ENCODE results near the gene UBQLN3. TPM values are rescaled to one million over a fixed set of nuclear protein-coding genes. Genes with fewer than 3 reads are reported as not detected.

The UBQLN3 gene
- polyA plus RNA-seq, 4 donors, result not detected

DNA sequence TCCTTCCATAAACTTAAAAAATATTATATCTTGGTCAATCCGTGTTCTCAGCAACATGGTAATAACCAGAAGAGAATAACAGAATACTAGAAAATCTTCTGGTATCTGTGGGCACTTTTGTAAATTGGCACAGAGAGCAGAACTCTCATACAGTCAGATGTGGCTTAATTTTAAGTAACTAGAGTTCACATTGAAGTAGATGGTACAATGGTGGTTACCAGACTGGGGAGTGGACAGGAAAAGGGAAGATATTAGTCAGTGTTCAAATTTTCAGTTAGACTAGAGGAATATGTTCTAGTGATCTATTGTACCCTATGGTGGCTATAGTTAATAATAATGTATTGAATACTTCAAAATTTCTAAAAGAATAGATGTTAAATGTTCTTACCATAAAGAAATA, 31.7 kb upstream of the UBQLN3 start:
- H3K27ac ChIP-seq (ENCODE audit: low read depth in 1 of 3, low read length in 2 of 3), result no peak overlapping the region
- 13 to 26% (median 18%) methylated on average over 1 of the region's 1 CpG for WGBS, 3 donors
- H3K27me3 ChIP-seq (ENCODE audit: control insufficient read depth in 3 of 3, insufficient read depth in 3 of 3, low read length in 3 of 3), result no peaks in the 10 kb centered on the region
- no peaks in the 10 kb centered on the region for H3K4me1 ChIP-seq (ENCODE audit: control insufficient read depth in 3 of 3, insufficient read depth in 2 of 3, low read depth in 1 of 3, low read length in 2 of 3)
- H3K4me3 ChIP-seq (ENCODE audit: low read depth in 1 of 3, low read length in 3 of 3), result no peak overlapping the region
- H3K9me3 ChIP-seq (ENCODE audit: control insufficient read depth in 2 of 2, insufficient read depth in 1 of 2, low read depth in 1 of 2, low read length in 1 of 2), result no peaks in the 10 kb centered on the region
- DNase-seq, result no peak
- H3K36me3 ChIP-seq (ENCODE audit: control insufficient read depth in 3 of 3, insufficient read depth in 2 of 3, low read depth in 1 of 3, low read length in 3 of 3), result no peaks in the 10 kb centered on the region
- FAIRE-seq, result no peak

DNA sequence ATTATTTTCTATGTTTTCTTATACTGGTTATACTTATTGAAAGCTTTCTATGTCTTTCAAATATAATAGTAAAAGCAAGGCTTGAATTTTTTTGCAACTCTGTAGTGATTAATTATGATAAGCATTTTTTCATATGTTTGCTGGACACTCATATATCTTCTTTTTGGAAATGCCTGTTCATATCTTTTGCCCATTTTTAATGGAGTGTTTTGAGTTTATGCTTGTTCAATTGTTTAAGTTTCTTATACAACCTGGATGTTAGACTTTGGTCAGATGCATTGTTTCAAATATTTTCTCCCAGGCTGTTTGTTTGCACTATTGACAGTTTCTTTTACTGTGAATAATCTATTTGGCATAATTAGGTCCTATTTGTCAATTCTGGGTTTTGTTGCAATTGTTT, 26.7 kb upstream of the UBQLN3 start:
- no peaks in the 10 kb centered on the region for H3K9me3 ChIP-seq (ENCODE audit: control insufficient read depth in 2 of 2, insufficient read depth in 1 of 2, low read depth in 1 of 2, low read length in 1 of 2)
- H3K27me3 ChIP-seq (ENCODE audit: control insufficient read depth in 3 of 3, insufficient read depth in 3 of 3, low read length in 3 of 3), result no peaks in the 10 kb centered on the region
- no peak overlapping the region for H3K27ac ChIP-seq (ENCODE audit: low read depth in 1 of 3, low read length in 2 of 3)
- no peaks in the 10 kb centered on the region for H3K36me3 ChIP-seq (ENCODE audit: control insufficient read depth in 3 of 3, insufficient read depth in 2 of 3, low read depth in 1 of 3, low read length in 3 of 3)
- DNase-seq, result no peak
- H3K4me1 ChIP-seq (ENCODE audit: control insufficient read depth in 3 of 3, insufficient read depth in 2 of 3, low read depth in 1 of 3, low read length in 2 of 3), result no peaks in the 10 kb centered on the region
- no peak overlapping the region for H3K4me3 ChIP-seq (ENCODE audit: low read depth in 1 of 3, low read length in 3 of 3)
- no peak for FAIRE-seq

DNA sequence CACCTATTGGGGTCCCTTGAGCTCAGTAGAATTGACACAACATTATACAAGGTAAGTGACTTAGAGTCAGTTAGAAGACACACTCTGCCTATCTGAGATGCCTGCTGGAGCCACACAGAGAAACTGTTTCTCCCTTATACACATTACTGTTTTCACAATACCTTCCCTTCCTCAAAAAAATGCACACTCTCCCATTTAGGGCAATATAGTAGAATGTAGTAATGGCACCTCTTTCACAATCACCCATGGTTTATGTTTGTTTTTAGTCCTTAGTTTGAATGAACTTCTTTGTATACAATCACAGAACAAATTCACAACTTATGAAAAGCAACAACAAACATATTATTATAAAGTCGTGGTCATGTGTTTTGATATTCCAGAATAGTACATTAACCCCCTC, 24.3 kb upstream of the UBQLN3 start:
- FAIRE-seq (no peak), DNase-seq (no peak)
- no peaks in the 10 kb centered on the region for H3K36me3 ChIP-seq (ENCODE audit: control insufficient read depth in 3 of 3, insufficient read depth in 2 of 3, low read depth in 1 of 3, low read length in 3 of 3)
- H3K27me3 ChIP-seq (ENCODE audit: control insufficient read depth in 3 of 3, insufficient read depth in 3 of 3, low read length in 3 of 3), result no peaks in the 10 kb centered on the region
- H3K27ac ChIP-seq (ENCODE audit: low read depth in 1 of 3, low read length in 2 of 3), result no peak overlapping the region
- H3K4me3 ChIP-seq (ENCODE audit: low read depth in 1 of 3, low read length in 3 of 3), result no peak overlapping the region
- 63 to 66% (median 65%) methylated on average over 1 of the region's 1 CpG for WGBS, 3 donors
- H3K9me3 ChIP-seq (ENCODE audit: control insufficient read depth in 2 of 2, insufficient read depth in 1 of 2, low read depth in 1 of 2, low read length in 1 of 2), result no peaks in the 10 kb centered on the region
- no peaks in the 10 kb centered on the region for H3K4me1 ChIP-seq (ENCODE audit: control insufficient read depth in 3 of 3, insufficient read depth in 2 of 3, low read depth in 1 of 3, low read length in 2 of 3)

DNA sequence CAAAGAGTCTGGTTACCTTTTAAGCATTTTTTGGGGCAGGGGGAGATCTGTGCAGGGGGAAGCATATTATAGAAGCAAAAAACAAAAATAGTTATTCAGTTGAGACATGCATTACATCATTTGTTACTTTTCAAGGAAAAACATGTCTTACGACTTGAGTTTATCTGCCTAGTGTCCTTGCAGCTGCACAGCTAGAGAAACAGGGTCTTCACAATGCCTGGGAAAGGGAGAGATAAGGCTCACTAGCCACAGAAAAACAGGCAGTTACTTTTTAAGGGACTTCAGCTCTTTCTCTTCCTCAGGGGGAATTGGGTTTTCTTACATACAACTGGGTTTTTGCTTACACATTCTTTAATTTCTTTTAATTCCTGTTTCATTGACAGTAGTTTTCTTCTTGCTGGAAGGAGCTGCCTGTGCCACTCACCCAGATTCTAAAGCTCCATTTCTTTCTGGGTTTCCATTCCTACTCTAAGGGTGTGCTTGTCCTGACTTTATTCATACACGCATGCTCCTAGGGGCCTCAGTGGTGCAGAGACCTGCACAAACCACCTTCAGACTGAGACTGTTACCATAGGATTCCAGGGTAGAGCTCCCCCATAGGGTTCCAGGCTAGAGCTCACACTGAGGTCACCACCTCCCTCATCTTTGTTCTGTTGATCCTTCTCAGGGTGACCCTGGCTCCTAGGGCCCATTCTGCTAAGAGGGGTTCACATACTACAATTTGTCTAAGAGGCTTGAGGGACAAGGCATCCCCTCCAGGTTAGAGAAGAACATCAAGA, 21.5 kb upstream of the UBQLN3 start:
- FAIRE-seq (no peak), DNase-seq (no peak)
- no peak overlapping the region for H3K27ac ChIP-seq (ENCODE audit: low read depth in 1 of 3, low read length in 2 of 3)
- peaks cover 0 to 2% (median 0%) of the 10 kb centered on the region in 3 donors for H3K27me3 ChIP-seq (ENCODE audit: control insufficient read depth in 3 of 3, insufficient read depth in 3 of 3, low read length in 3 of 3)
- no peaks in the 10 kb centered on the region for H3K9me3 ChIP-seq (ENCODE audit: control insufficient read depth in 2 of 2, insufficient read depth in 1 of 2, low read depth in 1 of 2, low read length in 1 of 2)
- no peaks in the 10 kb centered on the region for H3K36me3 ChIP-seq (ENCODE audit: control insufficient read depth in 3 of 3, insufficient read depth in 2 of 3, low read depth in 1 of 3, low read length in 3 of 3)
- 70 to 77% (median 75%) methylated on average over 2 of the region's 2 CpGs for WGBS, 3 donors
- H3K4me3 ChIP-seq (ENCODE audit: low read depth in 1 of 3, low read length in 3 of 3), result no peak overlapping the region
- H3K4me1 ChIP-seq (ENCODE audit: control insufficient read depth in 3 of 3, insufficient read depth in 2 of 3, low read depth in 1 of 3, low read length in 2 of 3), result no peaks in the 10 kb centered on the region

DNA sequence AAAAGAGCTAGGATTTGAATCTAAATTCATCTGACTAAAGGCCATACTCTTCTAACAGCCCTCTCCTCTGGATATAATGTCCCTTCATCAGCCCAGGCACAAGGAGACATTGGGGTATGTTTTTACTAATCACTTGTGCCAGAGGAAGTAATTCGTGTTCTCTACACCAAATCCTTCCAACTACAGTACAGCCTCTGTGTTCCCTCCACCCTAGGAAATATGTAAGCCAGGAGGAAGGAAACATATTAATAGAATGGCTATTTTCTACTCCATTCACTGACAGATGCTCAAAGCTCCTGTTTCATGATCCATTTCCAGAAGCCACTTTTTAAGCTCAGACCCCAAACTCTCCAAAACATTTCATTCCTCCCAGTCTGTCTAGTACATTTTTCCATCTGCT, 18.7 kb upstream of the UBQLN3 start:
- 43 to 61% (median 46%) methylated on average over 1 of the region's 1 CpG for WGBS, 3 donors
- no peaks in the 10 kb centered on the region for H3K9me3 ChIP-seq (ENCODE audit: control insufficient read depth in 2 of 2, insufficient read depth in 1 of 2, low read depth in 1 of 2, low read length in 1 of 2)
- peaks cover 0 to 2% (median 0%) of the 10 kb centered on the region in 3 donors for H3K27me3 ChIP-seq (ENCODE audit: control insufficient read depth in 3 of 3, insufficient read depth in 3 of 3, low read length in 3 of 3)
- H3K36me3 ChIP-seq (ENCODE audit: control insufficient read depth in 3 of 3, insufficient read depth in 2 of 3, low read depth in 1 of 3, low read length in 3 of 3), result no peaks in the 10 kb centered on the region
- H3K4me3 ChIP-seq (ENCODE audit: low read depth in 1 of 3, low read length in 3 of 3), result no peak overlapping the region
- FAIRE-seq (no peak), DNase-seq (no peak)
- H3K4me1 ChIP-seq (ENCODE audit: control insufficient read depth in 3 of 3, insufficient read depth in 2 of 3, low read depth in 1 of 3, low read length in 2 of 3), result no peaks in the 10 kb centered on the region
- no peak overlapping the region for H3K27ac ChIP-seq (ENCODE audit: low read depth in 1 of 3, low read length in 2 of 3)

DNA sequence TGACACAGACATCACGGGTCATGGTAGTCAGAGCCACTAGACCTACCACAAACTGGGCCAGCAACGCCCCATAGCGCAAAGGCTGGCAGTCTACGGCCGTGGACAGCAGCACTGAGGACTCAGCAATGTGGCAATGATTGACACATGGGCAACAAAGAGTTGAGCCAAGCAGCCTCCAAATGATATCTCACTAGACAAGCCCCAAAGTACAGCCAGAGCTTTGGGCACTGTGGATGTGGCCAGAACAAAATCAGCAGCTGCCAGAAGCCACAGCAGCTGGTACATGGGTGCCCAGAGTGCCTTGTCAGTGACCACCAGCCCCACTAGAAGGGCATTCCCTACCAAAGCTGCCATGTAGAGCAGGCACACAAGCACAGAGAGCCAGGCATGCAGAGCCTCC, 18.0 kb upstream of the UBQLN3 start:
- WGBS, 3 donors, result 78 to 93% (median 86%) methylated on average over 5 of the region's 5 CpGs
- FAIRE-seq, result no peak
- Histone ChIP-seq H3K9me3 (ENCODE audit: control insufficient read depth in 2 of 2, insufficient read depth in 1 of 2, low read depth in 1 of 2, low read length in 1 of 2) (no peaks in the 10 kb centered on the region), H3K27ac (ENCODE audit: low read depth in 1 of 3, low read length in 2 of 3) (no peak overlapping the region), H3K4me1 (ENCODE audit: control insufficient read depth in 3 of 3, insufficient read depth in 2 of 3, low read depth in 1 of 3, low read length in 2 of 3) (no peaks in the 10 kb centered on the region), H3K4me3 (ENCODE audit: low read depth in 1 of 3, low read length in 3 of 3) (no peak overlapping the region), H3K27me3 (ENCODE audit: control insufficient read depth in 3 of 3, insufficient read depth in 3 of 3, low read length in 3 of 3) (peaks cover 0 to 2% (median 0%) of the 10 kb centered on the region in 3 donors), H3K36me3 (ENCODE audit: control insufficient read depth in 3 of 3, insufficient read depth in 2 of 3, low read depth in 1 of 3, low read length in 3 of 3) (no peaks in the 10 kb centered on the region)
- DNase-seq, result no peak

DNA sequence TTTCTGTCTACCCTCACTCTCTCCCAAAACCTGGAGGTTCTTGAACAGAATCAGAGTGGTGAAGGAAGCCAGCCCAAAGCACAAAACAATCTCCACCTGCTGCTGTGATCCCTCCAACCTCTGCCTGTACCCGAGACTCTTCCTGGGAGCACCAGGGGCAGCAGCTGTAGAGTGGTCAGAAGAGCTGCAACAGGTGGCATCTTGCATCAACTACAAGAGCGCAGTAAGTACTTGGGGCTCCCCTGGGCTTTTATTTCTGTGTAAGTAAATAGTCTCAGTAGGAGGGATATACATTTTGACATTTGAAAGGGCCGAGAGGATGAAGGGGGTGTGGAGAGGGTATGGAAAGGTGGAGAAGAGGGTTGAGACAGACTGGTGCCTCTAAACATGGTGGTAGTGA, 15.0 kb upstream of the UBQLN3 start:
- Histone ChIP-seq H3K9me3 (ENCODE audit: control insufficient read depth in 2 of 2, insufficient read depth in 1 of 2, low read depth in 1 of 2, low read length in 1 of 2) (no peaks in the 10 kb centered on the region), H3K36me3 (ENCODE audit: control insufficient read depth in 3 of 3, insufficient read depth in 2 of 3, low read depth in 1 of 3, low read length in 3 of 3) (no peaks in the 10 kb centered on the region), H3K4me1 (ENCODE audit: control insufficient read depth in 3 of 3, insufficient read depth in 2 of 3, low read depth in 1 of 3, low read length in 2 of 3) (no peaks in the 10 kb centered on the region), H3K4me3 (ENCODE audit: low read depth in 1 of 3, low read length in 3 of 3) (no peak overlapping the region), H3K27ac (ENCODE audit: low read depth in 1 of 3, low read length in 2 of 3) (no peak overlapping the region), H3K27me3 (ENCODE audit: control insufficient read depth in 3 of 3, insufficient read depth in 3 of 3, low read length in 3 of 3) (peaks cover 0 to 2% (median 0%) of the 10 kb centered on the region in 3 donors)
- DNase-seq, result no peak
- FAIRE-seq, result no peak
- WGBS, 3 donors, result 60 to 62% (median 62%) methylated on average over 3 of the region's 3 CpGs

DNA sequence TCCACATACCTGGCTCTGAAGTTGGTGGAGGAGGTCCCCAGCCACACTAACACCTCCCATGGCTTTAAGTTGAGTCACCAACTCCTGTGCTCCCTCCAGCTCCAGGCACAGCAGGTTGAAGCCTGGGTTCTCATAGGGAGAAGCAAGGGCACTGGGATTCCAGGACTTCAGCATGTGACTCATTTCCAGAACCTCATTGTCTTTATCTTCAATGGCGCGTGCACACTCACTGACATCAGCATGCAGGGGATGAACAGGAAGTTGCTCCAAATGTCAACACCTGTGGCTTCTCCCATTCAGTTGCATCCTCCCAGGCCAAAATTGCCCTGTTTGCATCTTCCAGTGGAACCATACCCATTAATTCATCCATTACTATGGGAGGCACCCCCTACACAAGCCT, 12.6 kb upstream of the UBQLN3 start:
- H3K4me1 ChIP-seq (ENCODE audit: control insufficient read depth in 3 of 3, insufficient read depth in 2 of 3, low read depth in 1 of 3, low read length in 2 of 3), result no peaks in the 10 kb centered on the region
- H3K36me3 ChIP-seq (ENCODE audit: control insufficient read depth in 3 of 3, insufficient read depth in 2 of 3, low read depth in 1 of 3, low read length in 3 of 3), result no peaks in the 10 kb centered on the region
- H3K9me3 ChIP-seq (ENCODE audit: control insufficient read depth in 2 of 2, insufficient read depth in 1 of 2, low read depth in 1 of 2, low read length in 1 of 2), result no peaks in the 10 kb centered on the region
- 90 to 100% (median 95%) methylated on average over 2 of the region's 2 CpGs for WGBS, 3 donors
- DNase-seq (no peak), FAIRE-seq (no peak)
- no peak overlapping the region for H3K27ac ChIP-seq (ENCODE audit: low read depth in 1 of 3, low read length in 2 of 3)
- H3K4me3 ChIP-seq (ENCODE audit: low read depth in 1 of 3, low read length in 3 of 3), result no peak overlapping the region
- H3K27me3 ChIP-seq (ENCODE audit: control insufficient read depth in 3 of 3, insufficient read depth in 3 of 3, low read length in 3 of 3), result peaks cover 0 to 2% (median 0%) of the 10 kb centered on the region in 3 donors

DNA sequence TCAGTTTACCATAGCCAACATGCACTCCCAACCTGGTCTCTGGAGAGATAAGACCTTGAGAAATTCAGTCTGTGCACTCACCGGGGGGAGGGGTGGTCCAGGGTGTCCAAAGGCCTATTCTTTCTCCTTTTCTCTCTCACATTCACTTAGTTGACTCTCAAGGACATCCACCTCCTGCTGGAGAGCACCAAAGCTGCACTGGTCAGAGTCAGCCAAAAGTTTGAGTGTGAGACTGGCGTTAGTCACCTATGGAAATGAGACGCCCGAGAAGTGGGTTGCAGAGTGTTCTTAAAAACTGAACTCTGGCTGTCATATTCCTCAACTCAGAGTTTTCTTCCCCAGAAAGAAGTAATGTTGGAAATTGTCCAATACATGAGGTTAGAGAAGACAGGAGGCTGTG, 11.8 kb upstream of the UBQLN3 start:
- FAIRE-seq, result no peak
- H3K27me3 ChIP-seq (ENCODE audit: control insufficient read depth in 3 of 3, insufficient read depth in 3 of 3, low read length in 3 of 3), result peaks cover 0 to 2% (median 0%) of the 10 kb centered on the region in 3 donors
- H3K36me3 ChIP-seq (ENCODE audit: control insufficient read depth in 3 of 3, insufficient read depth in 2 of 3, low read depth in 1 of 3, low read length in 3 of 3), result no peaks in the 10 kb centered on the region
- no peaks in the 10 kb centered on the region for H3K9me3 ChIP-seq (ENCODE audit: control insufficient read depth in 2 of 2, insufficient read depth in 1 of 2, low read depth in 1 of 2, low read length in 1 of 2)
- H3K4me3 ChIP-seq (ENCODE audit: low read depth in 1 of 3, low read length in 3 of 3), result no peak overlapping the region
- WGBS, 3 donors, result 90 to 95% (median 95%) methylated on average over 4 of the region's 4 CpGs
- H3K4me1 ChIP-seq (ENCODE audit: control insufficient read depth in 3 of 3, insufficient read depth in 2 of 3, low read depth in 1 of 3, low read length in 2 of 3), result no peaks in the 10 kb centered on the region
- DNase-seq, result no peak
- H3K27ac ChIP-seq (ENCODE audit: low read depth in 1 of 3, low read length in 2 of 3), result no peak overlapping the region

Data from small intestine (tissue), 7 donors.